ENCODE measurements around the gene S100A2. TPM values are rescaled to one million over a fixed set of nuclear protein-coding genes. Genes with fewer than 3 reads are reported as not detected.

Gene S100A2
- total and polyA plus RNA-seq, 2 of the 8 experiments (the other 6 are each of a cell fraction or from before 2014, with no cell fraction given): 0.86 TPM; not detected in 1

GRCh38 chr1:153608742-153609584 lies 43.3 kb upstream of the S100A2 start (continued):
- TF ChIP-seq KDM5A (IDR thresholded peaks at IDR 0.05; ENCODE audit: low read length) (no peak), BCL11A (IDR thresholded peaks at IDR 0.05; ENCODE audit: low read depth in 2 of 2, low read length in 2 of 2) (no peak), RXRA (IDR thresholded peaks at IDR 0.05; ENCODE audit: insufficient read depth, low read depth, low read length) (no peak), MAX (IDR thresholded peaks at IDR 0.05) (no peak; the same call in 1 of the 2 replicates)
